ENCODE measurements around the gene ST3GAL5. TPM values are rescaled to one million over a fixed set of nuclear protein-coding genes. Genes with fewer than 3 reads are reported as not detected.

Gene ST3GAL5
- total RNA-seq, 1 donor from 2014 or later = 16.0 TPM

GRCh38 chr2:85893428-85894258 is 4.9 kb upstream of the ST3GAL5 start:
- H3K36me3 Mint-ChIP-seq (ENCODE audit: low read depth) = no peaks in the 10 kb centered on the region
- peak overlapping the region; percentile 18 for H3K4me3 Mint-ChIP-seq
- H3K27ac Mint-ChIP-seq (ENCODE audit: unreplicated experiment) = peak overlapping the region; percentile 73
- H3K27me3 Mint-ChIP-seq (ENCODE audit: low read depth) = no peaks in the 10 kb centered on the region
- no peak for DNase-seq (ENCODE audit: low read depth, low spot score)
- TF ChIP-seq CTCF (conservative IDR thresholded peaks at IDR 0.05) = no peak
- peaks cover 6% of the 10 kb centered on the region for H3K9me3 Mint-ChIP-seq
- H3K4me1 Mint-ChIP-seq = peaks cover 39% of the 10 kb centered on the region

- H3K4me3 Mint-ChIP-seq = no peak overlapping the region
- H3K27me3 Mint-ChIP-seq (ENCODE audit: low read depth) = peaks cover 5% of the 10 kb centered on the region
- no peak for DNase-seq (ENCODE audit: low read depth, low spot score)
- H3K27ac Mint-ChIP-seq (ENCODE audit: unreplicated experiment) = no peak overlapping the region
- H3K36me3 Mint-ChIP-seq (ENCODE audit: low read depth) = no peaks in the 10 kb centered on the region
- peaks cover 2% of the 10 kb centered on the region for H3K9me3 Mint-ChIP-seq
- H3K4me1 Mint-ChIP-seq = peaks cover 46% of the 10 kb centered on the region
- no peak for TF ChIP-seq CTCF (conservative IDR thresholded peaks at IDR 0.05)
Observed at GRCh38 chr2:85892216-85892944, 3.6 kb upstream of the ST3GAL5 start.

GRCh38 chr2:85890522-85891176 is 1.9 kb upstream of the ST3GAL5 start:
- Mint-ChIP-seq H3K27ac (ENCODE audit: unreplicated experiment) (peak overlapping the region; percentile 94), H3K36me3 (ENCODE audit: low read depth) (no peaks in the 10 kb centered on the region), H3K4me1 (peaks cover 57% of the 10 kb centered on the region), H3K4me3 (peak overlapping the region; percentile 79), H3K27me3 (ENCODE audit: low read depth) (peaks cover 10% of the 10 kb centered on the region), H3K9me3 (no peaks in the 10 kb centered on the region)
- no peak for TF ChIP-seq CTCF (conservative IDR thresholded peaks at IDR 0.05)
- DNase-seq (ENCODE audit: low read depth, low spot score) = no peak

GRCh38 chr2:85889627-85890281 is 964 bp upstream of the ST3GAL5 start:
- TF ChIP-seq CTCF (conservative IDR thresholded peaks at IDR 0.05) = no peak
- Mint-ChIP-seq H3K36me3 (ENCODE audit: low read depth) (no peaks in the 10 kb centered on the region), H3K27ac (ENCODE audit: unreplicated experiment) (peak overlapping the region; percentile 75), H3K27me3 (ENCODE audit: low read depth) (peaks cover 10% of the 10 kb centered on the region), H3K4me1 (peaks cover 57% of the 10 kb centered on the region), H3K9me3 (no peaks in the 10 kb centered on the region), H3K4me3 (peak overlapping the region; percentile 89)
- DNase-seq (ENCODE audit: low read depth, low spot score) = no peak

GRCh38 chr2:85888020-85888683 is 638 bp downstream of the ST3GAL5 start:
- DNase-seq (ENCODE audit: low read depth, low spot score) = no peak
- peaks cover 4% of the 10 kb centered on the region for H3K36me3 Mint-ChIP-seq (ENCODE audit: low read depth)
- H3K9me3 Mint-ChIP-seq = no peaks in the 10 kb centered on the region
- H3K27me3 Mint-ChIP-seq (ENCODE audit: low read depth) = peaks cover 10% of the 10 kb centered on the region
- peaks cover 52% of the 10 kb centered on the region for H3K4me1 Mint-ChIP-seq
- TF ChIP-seq CTCF (conservative IDR thresholded peaks at IDR 0.05) = no peak
- H3K27ac Mint-ChIP-seq (ENCODE audit: unreplicated experiment) = no peak overlapping the region
- H3K4me3 Mint-ChIP-seq = peak overlapping the region; percentile 90

Data from neural crest cell (in vitro differentiated cells).